Upper lobe of right lung (tissue), 1 donor: Measurements from ENCODE around the gene NAA10. TPM values are rescaled to one million over a fixed set of nuclear protein-coding genes. Genes with fewer than 3 reads are reported as not detected.

Experiments
- ATAC-seq: fragments of 200-7000 bp; cut with Tn5 transposase; one replicate; pipeline ENCODE4 v1.9.1; 2020; ENCODE audit warnings: mild to moderate bottlenecking, moderate library complexity
- DNase-seq: peaks from one replicate; pipeline ENCODE4 v3.0.0-alpha.2; 2020
- H3K27ac ChIP-seq: fragments of 200-600 bp; one replicate; pipeline ENCODE4 v1.8.0; 2022
- H3K27me3 ChIP-seq: fragments of 200-600 bp; one replicate; pipeline ENCODE4 v1.8.0; 2022; ENCODE audit warnings: mild to moderate bottlenecking
- H3K36me3 ChIP-seq: fragments of 200-600 bp; one replicate; pipeline ENCODE4 v1.8.0; 2022
- H3K4me1 ChIP-seq: fragments of 200-600 bp; one replicate; pipeline ENCODE4 v1.8.0; 2022
- H3K4me3 ChIP-seq: fragments of 200-600 bp; one replicate; pipeline ENCODE4 v1.8.0; 2022; ENCODE audit warnings: mild to moderate bottlenecking
- H3K9me3 ChIP-seq: fragments of 200-600 bp; one replicate; pipeline ENCODE4 v1.8.0; 2022
- CTCF ChIP-seq: fragments of 200-600 bp; IDR thresholded peaks from one replicate; pipeline ENCODE4 v1.8.0; 2022; ENCODE audit warnings: antibody characterized with exemption
- intact Hi-C: fragments of 100-400 bp; cut with DNase I; formaldehyde crosslinking; loops from one replicate; pipeline ENCODE4 v1.11.0; 2022
- total RNA-seq: library from RNA; stranded (reverse); fragmentation: NEBNext Ultra II Directional; extraction: Animal tissue kit (Norgen Biotek cat#: 25700); gene quantifications from one replicate; pipeline ENCODE4 v1.2.1, GENCODE V29; 2021
- donor health status: DM: no; HTN: yes; CAD: no; lungs with severe emphysema.

The NAA10 gene
- total RNA-seq, 1 donor from 2014 or later, result 84.6 TPM

- Histone ChIP-seq H3K36me3 (no peaks in the 10 kb centered on the region), H3K27me3 (peaks cover 12% of the 10 kb centered on the region), H3K4me3 (no peak within 1 kb of the TSS), H3K9me3 (no peaks in the 10 kb centered on the region), H3K4me1 (no peaks in the 10 kb centered on the region), H3K27ac (no peak within 1 kb of the TSS)
- TF ChIP-seq CTCF, result no peak
- intact Hi-C loops, result no loop called here
- ATAC-seq (no peak), DNase-seq (no peak)
Measured at GRCh38 chrX:153885968-153886903, 48.6 kb downstream of the NAA10 start, which contains the start of gene L1CAM. L1CAM (minus strand) TSS chrX:153886173; CDS start chrX:153875836, 10,337 bp downstream.

- no peak for TF ChIP-seq CTCF
- DNase-seq (no peak), ATAC-seq (no peak)
- intact Hi-C loops, result no loop called here
- no peak overlapping the region for H3K4me3 ChIP-seq
- no peaks in the 10 kb centered on the region for H3K4me1 ChIP-seq
- peaks cover 12% of the 10 kb centered on the region for H3K27me3 ChIP-seq
- H3K36me3 ChIP-seq, result no peaks in the 10 kb centered on the region
- no peak overlapping the region for H3K27ac ChIP-seq
- H3K9me3 ChIP-seq, result no peaks in the 10 kb centered on the region
Measured at GRCh38 chrX:153885208-153885787, 49.5 kb downstream of the NAA10 start.

- intact Hi-C loops, result no loop called here
- H3K4me1 ChIP-seq, result no peaks in the 10 kb centered on the region
- H3K27ac ChIP-seq, result no peak overlapping the region
- H3K4me3 ChIP-seq, result no peak overlapping the region
- H3K27me3 ChIP-seq, result peaks cover 12% of the 10 kb centered on the region
- TF ChIP-seq CTCF, result no peak
- no peaks in the 10 kb centered on the region for H3K9me3 ChIP-seq
- ATAC-seq (no peak), DNase-seq (no peak)
- H3K36me3 ChIP-seq, result no peaks in the 10 kb centered on the region
Measured at GRCh38 chrX:153884590-153884989, 50.2 kb downstream of the NAA10 start.

- intact Hi-C loops, result no loop called here
- no peaks in the 10 kb centered on the region for H3K36me3 ChIP-seq
- H3K9me3 ChIP-seq, result no peaks in the 10 kb centered on the region
- H3K4me3 ChIP-seq, result no peak overlapping the region
- no peaks in the 10 kb centered on the region for H3K4me1 ChIP-seq
- no peak for ATAC-seq
- DNase-seq, result no peak
- TF ChIP-seq CTCF, result no peak
- peaks cover 12% of the 10 kb centered on the region for H3K27me3 ChIP-seq
- no peak overlapping the region for H3K27ac ChIP-seq
Measured at GRCh38 chrX:153884136-153884535, 50.7 kb downstream of the NAA10 start.

GRCh38 chrX:153883163-153883843, 51.5 kb downstream of the NAA10 start:
- H3K4me1 ChIP-seq, result no peaks in the 10 kb centered on the region
- H3K9me3 ChIP-seq, result no peaks in the 10 kb centered on the region
- H3K27ac ChIP-seq, result no peak overlapping the region
- intact Hi-C loops, result no loop called here
- no peak overlapping the region for H3K4me3 ChIP-seq
- H3K36me3 ChIP-seq, result no peaks in the 10 kb centered on the region
- ATAC-seq (no peak), DNase-seq (no peak)
- peaks cover 12% of the 10 kb centered on the region for H3K27me3 ChIP-seq
- no peak for TF ChIP-seq CTCF
